Adipocyte (in vitro differentiated cells): ENCODE measurements around the gene HS3ST5.

Experiments
- DNase-seq: peaks from one replicate; pipeline ENCODE4 v3.0.0-alpha.2; 2015; ENCODE audit warnings: low read depth
- H3K27me3 ChIP-seq: replicated peaks from 2 replicates; pipeline ENCODE4 v1.7.0; 2013; ENCODE audit warnings: mild to moderate bottlenecking, low read length, moderate library complexity; ENCODE audit not compliant: control insufficient read depth, insufficient read depth
- H3K36me3 ChIP-seq: 2 replicates; pipeline ENCODE4 v1.7.0; 2013; ENCODE audit warnings: low read length, mild to moderate bottlenecking, moderate library complexity; ENCODE audit not compliant: control insufficient read depth, insufficient read depth, severe bottlenecking
- H3K4me1 ChIP-seq: 2 replicates; pipeline ENCODE4 v1.7.0; 2013; ENCODE audit warnings: mild to moderate bottlenecking, low read length, moderate library complexity; ENCODE audit not compliant: control insufficient read depth, insufficient read depth
- H3K4me3 ChIP-seq: 2 replicates; pipeline ENCODE4 v1.7.0; 2013; ENCODE audit warnings: mild to moderate bottlenecking, low read length, moderate library complexity
- H3K9ac ChIP-seq: 2 replicates; pipeline ENCODE4 v1.7.0; 2013; ENCODE audit warnings: mild to moderate bottlenecking, low read length, moderate library complexity
- H3K9me3 ChIP-seq: 2 replicates; pipeline ENCODE4 v1.7.0; 2013; ENCODE audit warnings: mild to moderate bottlenecking, low read length, moderate library complexity; ENCODE audit not compliant: control insufficient read depth

HS3ST5 gene

DNA sequence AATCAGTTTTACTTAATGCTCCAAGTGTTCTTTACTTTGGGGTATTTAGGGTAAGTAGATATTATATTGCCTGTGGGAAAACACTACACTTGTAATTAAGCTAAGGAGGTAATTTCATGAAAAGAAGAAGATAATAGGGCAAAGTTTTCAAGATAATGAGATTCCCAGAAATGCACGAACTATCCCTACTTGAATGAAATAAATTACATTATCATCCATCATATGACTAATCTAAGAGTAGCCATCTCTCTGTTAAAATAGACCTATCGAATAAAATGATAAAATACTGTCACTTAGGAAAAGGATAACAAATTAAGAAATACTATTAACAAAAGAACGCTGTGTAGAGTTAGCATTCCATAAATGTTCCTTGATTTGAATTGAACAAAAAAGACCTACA lies 236.8 kb downstream of the HS3ST5 start:
- H3K4me3 ChIP-seq: no peak overlapping the region
- H3K27me3 ChIP-seq: peaks cover 4% of the 10 kb centered on the region
- no peaks in the 10 kb centered on the region for H3K9me3 ChIP-seq
- H3K36me3 ChIP-seq: no peaks in the 10 kb centered on the region
- H3K9ac ChIP-seq: no peak overlapping the region
- peaks cover under 1% of the 10 kb centered on the region for H3K4me1 ChIP-seq
- DNase-seq: no peak

DNA sequence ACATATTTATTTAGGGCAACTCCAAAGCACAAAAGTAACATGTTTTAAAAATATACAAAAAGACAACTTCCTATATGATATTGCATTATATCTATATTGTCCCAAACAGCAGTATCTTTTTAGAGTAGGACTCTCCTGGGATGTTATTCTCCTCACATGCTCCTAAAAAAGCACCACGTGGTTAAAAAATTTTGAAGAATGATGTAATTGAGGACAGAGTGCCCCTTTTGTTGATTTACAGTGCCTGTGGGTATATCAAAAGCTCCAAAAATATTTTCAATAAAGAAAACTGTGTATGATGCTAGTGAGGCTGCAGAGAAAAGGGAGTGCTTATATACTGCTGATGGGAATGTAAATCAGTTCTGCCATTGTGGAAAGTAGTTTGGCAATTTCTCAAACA lies 241.6 kb downstream of the HS3ST5 start:
- Histone ChIP-seq H3K36me3 (no peaks in the 10 kb centered on the region), H3K9ac (no peak overlapping the region), H3K4me3 (no peak overlapping the region), H3K27me3 (no peaks in the 10 kb centered on the region), H3K9me3 (no peaks in the 10 kb centered on the region), H3K4me1 (peaks cover 9% of the 10 kb centered on the region)
- no peak for DNase-seq

DNA sequence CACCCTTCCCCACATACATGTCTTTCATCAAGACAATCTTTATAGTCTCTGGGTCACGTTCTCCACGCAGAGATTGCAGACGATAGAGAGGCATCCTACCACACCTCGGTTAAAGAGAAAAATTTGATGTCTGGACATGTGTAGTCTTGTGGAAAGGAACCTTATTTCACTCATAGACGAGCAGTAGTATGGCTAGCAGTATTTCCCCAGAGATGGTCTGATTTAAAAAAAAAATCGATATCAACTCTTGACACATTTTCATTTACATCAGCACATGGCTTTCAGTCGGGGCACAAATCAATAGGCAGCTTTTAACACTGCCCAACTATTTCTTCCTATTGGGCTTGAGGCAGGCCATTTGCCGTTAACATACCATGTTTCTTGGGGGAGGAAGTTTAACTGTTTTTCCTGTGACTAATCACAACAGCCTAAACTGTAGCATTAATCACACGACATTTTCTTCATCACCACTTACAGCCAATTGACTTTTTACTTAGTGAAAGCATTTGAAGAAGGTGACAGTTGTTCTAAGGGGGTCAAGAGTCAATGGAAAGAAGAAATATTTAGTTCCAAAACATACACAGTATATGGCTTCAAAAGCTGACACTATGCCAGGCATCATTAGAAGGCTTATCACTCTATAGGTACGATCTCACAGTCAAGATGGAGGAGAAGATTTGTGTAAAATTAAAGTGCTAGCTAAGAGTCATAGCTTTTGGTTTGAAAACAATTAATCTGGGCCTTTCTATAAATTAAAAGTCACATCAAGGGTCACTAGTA lies 242.4 kb downstream of the HS3ST5 start:
- no peak for DNase-seq
- Histone ChIP-seq H3K27me3 (no peaks in the 10 kb centered on the region), H3K9ac (no peak overlapping the region), H3K9me3 (no peaks in the 10 kb centered on the region), H3K36me3 (no peaks in the 10 kb centered on the region), H3K4me1 (peaks cover 9% of the 10 kb centered on the region), H3K4me3 (no peak overlapping the region)

DNA sequence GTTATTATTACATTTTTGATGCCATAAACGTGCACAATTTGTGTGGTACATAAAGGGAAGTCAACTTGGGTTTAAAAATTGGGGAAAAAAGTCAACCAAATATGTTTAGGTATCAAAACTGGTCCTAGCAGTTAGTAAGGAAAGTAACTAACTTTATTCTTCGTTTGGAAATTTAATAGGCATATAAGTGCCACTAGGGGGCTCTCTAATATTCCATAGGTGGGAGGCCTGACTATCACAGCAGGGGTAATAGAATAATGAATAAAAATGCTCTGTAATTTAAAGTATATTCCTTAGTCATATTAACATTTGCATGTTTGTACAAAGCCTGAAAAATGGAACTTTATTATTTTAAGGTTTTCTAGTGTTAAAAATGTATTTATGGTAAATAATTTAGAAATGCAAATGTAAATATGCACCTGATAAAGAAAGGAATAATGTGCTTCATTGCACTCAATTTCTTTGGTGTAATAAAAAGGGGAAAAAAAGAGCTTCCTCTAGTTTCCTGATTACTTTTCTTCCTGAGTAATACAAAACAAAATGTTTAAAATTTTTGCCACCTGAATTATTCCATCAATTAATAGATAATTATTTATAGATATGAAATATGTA lies 246.2 kb downstream of the HS3ST5 start:
- Histone ChIP-seq H3K9me3 (no peaks in the 10 kb centered on the region), H3K36me3 (no peaks in the 10 kb centered on the region), H3K4me3 (no peak overlapping the region), H3K4me1 (peaks cover 9% of the 10 kb centered on the region), H3K9ac (no peak overlapping the region), H3K27me3 (no peaks in the 10 kb centered on the region)
- peak; percentile 88 for DNase-seq

DNA sequence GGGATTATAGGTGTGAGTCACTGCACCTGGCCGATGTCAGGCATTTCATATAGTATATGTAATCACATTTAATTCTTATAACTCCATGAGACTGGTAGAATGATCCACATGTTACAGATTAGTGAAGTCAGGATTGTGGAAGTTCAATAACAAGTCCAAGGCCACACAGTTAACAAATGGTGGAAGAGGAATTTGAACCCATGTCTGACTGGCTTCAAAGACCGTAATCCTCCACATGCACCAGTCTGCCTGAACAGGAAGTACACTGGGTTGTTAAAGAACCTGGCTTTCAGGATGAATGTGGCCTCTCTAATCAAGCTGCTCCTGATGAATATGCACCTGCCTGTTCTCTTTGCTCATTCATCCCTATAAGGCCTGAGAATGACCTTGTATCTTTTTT lies 249.9 kb downstream of the HS3ST5 start:
- Histone ChIP-seq H3K9me3 (no peaks in the 10 kb centered on the region), H3K4me1 (peaks cover 12% of the 10 kb centered on the region), H3K36me3 (no peaks in the 10 kb centered on the region), H3K9ac (no peak overlapping the region), H3K27me3 (peaks cover 3% of the 10 kb centered on the region), H3K4me3 (no peak overlapping the region)
- no peak for DNase-seq

DNA sequence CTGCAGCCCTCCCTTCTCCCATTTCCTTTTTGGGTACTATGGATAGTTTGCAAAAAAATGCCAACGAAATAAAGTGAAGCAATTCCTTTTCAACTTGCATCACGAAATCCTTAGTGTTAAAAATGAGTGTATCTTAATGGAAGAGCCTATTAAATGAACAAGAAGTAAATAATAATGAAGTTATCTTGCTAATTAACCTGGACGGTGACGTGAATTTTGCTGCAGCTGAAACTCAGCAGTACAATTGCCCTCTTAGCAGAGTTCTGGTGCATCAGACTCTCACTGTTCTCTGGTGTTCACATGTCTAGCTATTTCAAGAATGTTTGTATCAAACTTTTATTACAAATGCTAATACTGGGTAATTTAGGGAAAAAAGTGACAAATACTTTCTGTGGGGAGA lies 252.2 kb downstream of the HS3ST5 start:
- Histone ChIP-seq H3K9me3 (peaks cover 3% of the 10 kb centered on the region), H3K36me3 (no peaks in the 10 kb centered on the region), H3K27me3 (peaks cover 3% of the 10 kb centered on the region), H3K4me1 (peaks cover 22% of the 10 kb centered on the region), H3K4me3 (no peak overlapping the region), H3K9ac (no peak overlapping the region)
- DNase-seq: peak; percentile 25

DNA sequence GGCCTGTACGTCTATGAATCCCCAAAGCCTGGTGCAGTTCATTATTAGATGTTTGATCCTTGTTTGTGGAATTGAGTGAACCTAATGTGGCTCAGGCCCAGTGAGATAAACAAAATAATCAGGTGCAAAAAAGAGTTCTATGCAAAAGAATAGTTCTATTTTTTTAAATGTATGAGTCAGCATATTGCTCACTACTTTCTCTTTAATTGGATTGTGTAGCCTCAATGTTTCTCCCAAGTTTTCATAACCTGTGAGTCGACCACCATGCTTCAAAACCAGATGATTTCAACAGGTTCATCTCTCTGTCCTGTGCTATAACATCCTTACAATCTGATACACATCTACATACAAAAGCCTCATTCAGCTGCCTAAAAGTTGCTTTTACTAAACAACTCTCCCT lies 255.3 kb downstream of the HS3ST5 start:
- H3K4me1 ChIP-seq: peaks cover 36% of the 10 kb centered on the region
- H3K4me3 ChIP-seq: no peak overlapping the region
- peaks cover 7% of the 10 kb centered on the region for H3K9me3 ChIP-seq
- H3K9ac ChIP-seq: no peak overlapping the region
- peak; percentile 33 for DNase-seq
- no peaks in the 10 kb centered on the region for H3K36me3 ChIP-seq
- peaks cover 3% of the 10 kb centered on the region for H3K27me3 ChIP-seq

DNA sequence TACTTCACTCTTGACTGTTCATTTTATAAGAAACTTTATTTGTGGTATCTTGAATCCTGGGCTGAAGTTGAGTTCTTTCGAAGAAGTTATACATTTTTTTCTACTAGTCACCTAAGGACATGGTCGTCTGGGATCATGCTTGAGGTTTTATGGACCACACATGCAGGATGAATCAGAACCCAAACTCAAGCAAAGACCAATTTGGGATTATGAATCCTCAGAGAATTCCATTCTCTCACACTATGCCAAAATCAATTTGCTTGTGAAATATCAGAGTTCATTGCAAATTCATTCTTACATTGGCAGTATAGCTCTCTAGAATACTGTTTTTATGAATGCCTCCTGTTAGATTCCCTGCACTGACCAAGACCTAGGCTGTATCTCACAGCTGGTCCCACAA lies 257.6 kb downstream of the HS3ST5 start:
- peaks cover 36% of the 10 kb centered on the region for H3K4me1 ChIP-seq
- H3K27me3 ChIP-seq: peaks cover 3% of the 10 kb centered on the region
- peaks cover 9% of the 10 kb centered on the region for H3K9me3 ChIP-seq
- H3K36me3 ChIP-seq: no peaks in the 10 kb centered on the region
- no peak overlapping the region for H3K4me3 ChIP-seq
- H3K9ac ChIP-seq: no peak overlapping the region
- peak; percentile 66 for DNase-seq

DNA sequence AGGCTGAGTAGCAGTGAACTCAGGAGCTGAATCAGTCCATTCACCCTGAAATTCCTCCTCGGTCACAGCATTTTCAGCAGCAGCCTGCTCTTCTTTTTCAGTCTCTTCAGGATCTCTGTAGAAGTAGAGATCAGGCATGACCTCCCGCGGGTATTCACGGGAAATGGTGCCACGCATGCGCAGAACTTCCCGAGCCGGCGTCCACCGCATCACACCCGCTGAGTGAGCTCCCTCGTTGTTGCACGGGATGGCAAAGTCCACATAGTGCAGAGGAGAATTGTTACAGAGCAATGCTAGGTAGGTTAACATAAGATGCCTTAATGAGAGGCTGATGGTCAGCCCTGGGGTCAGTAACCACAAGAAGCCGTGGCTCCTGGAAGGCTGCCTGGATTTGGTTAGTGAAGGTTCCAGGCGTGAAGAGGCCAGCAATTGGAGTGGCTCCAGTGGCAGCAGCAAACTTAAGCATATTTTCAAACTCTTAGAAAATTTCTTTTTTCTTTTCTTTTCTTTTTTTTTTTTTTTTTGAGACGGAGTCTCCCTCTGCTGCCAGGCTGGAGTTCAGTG lies 258.4 kb downstream of the HS3ST5 start:
- Histone ChIP-seq H3K4me3 (no peak overlapping the region), H3K9me3 (peaks cover 9% of the 10 kb centered on the region), H3K27me3 (no peaks in the 10 kb centered on the region), H3K9ac (no peak overlapping the region), H3K36me3 (no peaks in the 10 kb centered on the region), H3K4me1 (peaks cover 33% of the 10 kb centered on the region)
- DNase-seq: no peak

DNA sequence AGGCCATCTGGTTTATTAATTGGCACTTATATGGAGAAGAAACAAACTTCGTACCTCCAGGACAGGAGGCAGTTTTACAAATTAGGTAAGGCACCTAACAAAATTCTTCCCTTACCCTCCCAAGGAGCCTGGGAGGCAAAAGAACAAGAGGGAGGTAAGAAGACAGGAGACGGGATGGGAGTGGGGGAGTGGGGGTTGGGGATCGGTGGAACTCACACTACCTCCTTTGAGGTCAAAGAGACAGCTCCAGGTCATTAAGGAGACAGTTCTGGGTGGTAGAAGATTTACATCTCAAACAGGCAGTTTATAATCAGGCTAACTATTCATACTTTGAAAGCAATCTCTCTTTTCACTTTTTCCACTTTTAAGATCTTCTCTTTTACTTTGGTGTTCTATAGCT lies 259.6 kb downstream of the HS3ST5 start:
- H3K4me3 ChIP-seq: no peak overlapping the region
- no peaks in the 10 kb centered on the region for H3K36me3 ChIP-seq
- DNase-seq: no peak
- no peak overlapping the region for H3K9ac ChIP-seq
- no peaks in the 10 kb centered on the region for H3K27me3 ChIP-seq
- H3K4me1 ChIP-seq: peaks cover 33% of the 10 kb centered on the region
- H3K9me3 ChIP-seq: peaks cover 9% of the 10 kb centered on the region

DNA sequence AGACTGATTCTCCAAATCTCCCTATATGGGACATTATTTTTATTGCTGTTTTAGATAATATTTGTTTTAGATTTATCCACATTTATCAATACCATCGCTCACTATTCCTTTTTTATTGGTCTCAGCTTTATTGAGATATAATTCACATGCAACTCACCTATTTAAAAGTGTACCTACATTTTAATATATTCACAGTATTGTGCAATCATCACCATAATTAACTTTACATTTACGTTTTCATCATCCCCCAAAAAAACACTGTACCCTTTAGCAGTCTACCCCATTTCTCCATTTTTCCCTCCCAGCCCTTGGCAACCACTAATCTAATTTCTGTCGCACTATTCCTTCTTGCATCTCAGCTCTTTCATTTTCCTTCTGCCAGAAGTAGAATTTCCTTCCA lies 261.1 kb downstream of the HS3ST5 start:
- DNase-seq: no peak
- Histone ChIP-seq H3K9ac (no peak overlapping the region), H3K27me3 (no peaks in the 10 kb centered on the region)

More for the DNA sequence above, 261.1 kb downstream of the HS3ST5 start:
- Histone ChIP-seq H3K36me3 (no peaks in the 10 kb centered on the region), H3K4me1 (peaks cover 24% of the 10 kb centered on the region), H3K4me3 (no peak overlapping the region), H3K9me3 (peaks cover 9% of the 10 kb centered on the region)
